Stimulated activated naive CD8-positive, alpha-beta T cell treated with anti-CD3 and anti-CD28 coated beads, Interleukin-15, Interleukin-2, amounts not matched to agents 100 ng/mL and 50 ng/mL, for 24 hours (primary cell): ENCODE measurements around the gene DMAC2.
"Not testable (repeated sequence)": the region's sequence is repeated elsewhere in the genome, so short reads cannot be mapped to it uniquely, and the experiment has no call there.

ENCODE experiments used
- H3K27ac Mint-ChIP-seq: one replicate; pipeline ENCODE4 v1.8.0; 2021; ENCODE audit warnings: mild to moderate bottlenecking, mixed read lengths
- H3K27me3 Mint-ChIP-seq: one replicate; pipeline ENCODE4 v1.8.0; 2021; ENCODE audit warnings: mixed read lengths
- H3K36me3 Mint-ChIP-seq: one replicate; pipeline ENCODE4 v1.8.0; 2021; ENCODE audit warnings: low read depth, mixed read lengths
- H3K4me1 Mint-ChIP-seq: one replicate; pipeline ENCODE4 v1.8.0; 2021; ENCODE audit warnings: low read depth, mixed read lengths
- H3K4me3 Mint-ChIP-seq: one replicate; pipeline ENCODE4 v1.8.0; 2021; ENCODE audit warnings: mild to moderate bottlenecking, mixed read lengths
- H3K9me3 Mint-ChIP-seq: one replicate; pipeline ENCODE4 v1.8.0; 2021; ENCODE audit warnings: mixed read lengths

DMAC2 gene

GRCh38 chr19:41439441-41440222 is at the start of gene DMAC2:
Gene DMAC2, minus strand, starts transcription at chr19:41439912. Its CDS starts 13 bp downstream, at chr19:41439899.
- Mint-ChIP-seq H3K4me3 (no peak within 1 kb of the TSS), H3K27ac (peak within 1 kb of the TSS; percentile 75), H3K9me3 (no peaks in the 10 kb centered on the region), H3K4me1 (peaks cover 11% of the 10 kb centered on the region), H3K36me3 (peaks cover 17% of the 10 kb centered on the region), H3K27me3 (no peaks in the 10 kb centered on the region)

GRCh38 chr19:41486953-41487352 is 47.2 kb upstream of the DMAC2 start:
- H3K36me3 Mint-ChIP-seq, H3K4me3 Mint-ChIP-seq, H3K27ac Mint-ChIP-seq, H3K9me3 Mint-ChIP-seq, H3K4me1 Mint-ChIP-seq: not testable (repeated sequence)
- peaks cover 35% of the 10 kb centered on the region for H3K27me3 Mint-ChIP-seq

GRCh38 chr19:41484822-41485221 is 45.1 kb upstream of the DMAC2 start:
- Mint-ChIP-seq H3K4me3 (no peak overlapping the region), H3K36me3 (peaks cover 4% of the 10 kb centered on the region), H3K9me3 (no peaks in the 10 kb centered on the region), H3K27me3 (peaks cover 35% of the 10 kb centered on the region), H3K27ac (no peak overlapping the region), H3K4me1 (no peaks in the 10 kb centered on the region)

- H3K27ac Mint-ChIP-seq, result no peak overlapping the region
- peaks cover 31% of the 10 kb centered on the region for H3K27me3 Mint-ChIP-seq
- no peaks in the 10 kb centered on the region for H3K9me3 Mint-ChIP-seq
- H3K4me1 Mint-ChIP-seq, result no peaks in the 10 kb centered on the region
- no peaks in the 10 kb centered on the region for H3K36me3 Mint-ChIP-seq
- no peak overlapping the region for H3K4me3 Mint-ChIP-seq
These were observed 40.6 kb upstream of the DMAC2 start for GRCh38 chr19:41480336-41480735.

- H3K4me1 Mint-ChIP-seq, result no peaks in the 10 kb centered on the region
- H3K9me3 Mint-ChIP-seq, result no peaks in the 10 kb centered on the region
- no peak overlapping the region for H3K4me3 Mint-ChIP-seq
- peaks cover 27% of the 10 kb centered on the region for H3K27me3 Mint-ChIP-seq
- H3K36me3 Mint-ChIP-seq, result no peaks in the 10 kb centered on the region
- H3K27ac Mint-ChIP-seq, result no peak overlapping the region
These were observed 40.1 kb upstream of the DMAC2 start for GRCh38 chr19:41479757-41480191.

GRCh38 chr19:41478875-41479756 is 39.4 kb upstream of the DMAC2 start:
- no peak overlapping the region for H3K27ac Mint-ChIP-seq
- H3K9me3 Mint-ChIP-seq, result no peaks in the 10 kb centered on the region
- H3K4me1 Mint-ChIP-seq, result no peaks in the 10 kb centered on the region
- H3K36me3 Mint-ChIP-seq, result no peaks in the 10 kb centered on the region
- H3K4me3 Mint-ChIP-seq, result no peak overlapping the region
- peaks cover 23% of the 10 kb centered on the region for H3K27me3 Mint-ChIP-seq

- Mint-ChIP-seq H3K27me3 (peaks cover 26% of the 10 kb centered on the region), H3K4me1 (no peaks in the 10 kb centered on the region), H3K9me3 (no peaks in the 10 kb centered on the region), H3K36me3 (no peaks in the 10 kb centered on the region), H3K4me3 (no peak overlapping the region), H3K27ac (no peak overlapping the region)
These were observed 38.5 kb upstream of the DMAC2 start for GRCh38 chr19:41478171-41478570.

GRCh38 chr19:41476583-41476982 is 36.9 kb upstream of the DMAC2 start:
- Mint-ChIP-seq H3K27me3 (peaks cover 38% of the 10 kb centered on the region), H3K36me3 (no peaks in the 10 kb centered on the region), H3K4me3 (no peak overlapping the region), H3K9me3 (peaks cover 4% of the 10 kb centered on the region), H3K4me1 (no peaks in the 10 kb centered on the region), H3K27ac (no peak overlapping the region)

GRCh38 chr19:41463257-41464256 is 23.8 kb upstream of the DMAC2 start:
- H3K36me3 Mint-ChIP-seq, H3K9me3 Mint-ChIP-seq, H3K4me1 Mint-ChIP-seq: not testable (repeated sequence)
- peak overlapping the region; percentile 53 for H3K4me3 Mint-ChIP-seq
- H3K27me3 Mint-ChIP-seq, result peaks cover 28% of the 10 kb centered on the region
- peak overlapping the region; percentile 5 for H3K27ac Mint-ChIP-seq

GRCh38 chr19:41462497-41462896 is 22.8 kb upstream of the DMAC2 start:
- Mint-ChIP-seq H3K4me1 (peaks cover 14% of the 10 kb centered on the region), H3K4me3 (no peak overlapping the region), H3K36me3 (no peaks in the 10 kb centered on the region), H3K27me3 (peaks cover 26% of the 10 kb centered on the region), H3K27ac (no peak overlapping the region), H3K9me3 (no peaks in the 10 kb centered on the region)

GRCh38 chr19:41457241-41457640 is 17.5 kb upstream of the DMAC2 start:
- H3K36me3 Mint-ChIP-seq, result no peaks in the 10 kb centered on the region
- H3K27ac Mint-ChIP-seq, result no peak overlapping the region
- peaks cover 18% of the 10 kb centered on the region for H3K4me1 Mint-ChIP-seq
- peaks cover 8% of the 10 kb centered on the region for H3K27me3 Mint-ChIP-seq
- H3K4me3 Mint-ChIP-seq, result no peak overlapping the region
- no peaks in the 10 kb centered on the region for H3K9me3 Mint-ChIP-seq

- Mint-ChIP-seq H3K4me1 (peaks cover 18% of the 10 kb centered on the region), H3K36me3 (no peaks in the 10 kb centered on the region), H3K27me3 (peaks cover 8% of the 10 kb centered on the region), H3K9me3 (no peaks in the 10 kb centered on the region), H3K27ac (no peak overlapping the region), H3K4me3 (no peak overlapping the region)
These were observed 16.7 kb upstream of the DMAC2 start for GRCh38 chr19:41456342-41456918.

- Mint-ChIP-seq H3K4me3 (no peak overlapping the region), H3K9me3 (no peaks in the 10 kb centered on the region), H3K27ac (no peak overlapping the region), H3K36me3 (no peaks in the 10 kb centered on the region), H3K4me1 (peaks cover 18% of the 10 kb centered on the region), H3K27me3 (peaks cover 6% of the 10 kb centered on the region)
These were observed 16.2 kb upstream of the DMAC2 start for GRCh38 chr19:41455936-41456335.

GRCh38 chr19:41452584-41453275 is 13.0 kb upstream of the DMAC2 start:
- H3K27me3 Mint-ChIP-seq, result peaks cover 7% of the 10 kb centered on the region
- no peaks in the 10 kb centered on the region for H3K36me3 Mint-ChIP-seq
- H3K4me1 Mint-ChIP-seq, result peaks cover 19% of the 10 kb centered on the region
- H3K27ac Mint-ChIP-seq, result no peak overlapping the region
- H3K9me3 Mint-ChIP-seq, result no peaks in the 10 kb centered on the region
- H3K4me3 Mint-ChIP-seq, result no peak overlapping the region
